ENCODE results near the gene TFCP2. TPM values are rescaled to one million over a fixed set of nuclear protein-coding genes. Genes with fewer than 3 reads are reported as not detected.
A peak's percentile ranks its signal among the peaks of the same experiment; 100 is the strongest.
"Not testable (repeated sequence)": the region's sequence is repeated elsewhere in the genome, so short reads cannot be mapped to it uniquely, and the experiment has no call there.

TFCP2 gene
- total RNA-seq, 2 donors from 2014 or later = 26.0 to 28.4 TPM

DNA sequence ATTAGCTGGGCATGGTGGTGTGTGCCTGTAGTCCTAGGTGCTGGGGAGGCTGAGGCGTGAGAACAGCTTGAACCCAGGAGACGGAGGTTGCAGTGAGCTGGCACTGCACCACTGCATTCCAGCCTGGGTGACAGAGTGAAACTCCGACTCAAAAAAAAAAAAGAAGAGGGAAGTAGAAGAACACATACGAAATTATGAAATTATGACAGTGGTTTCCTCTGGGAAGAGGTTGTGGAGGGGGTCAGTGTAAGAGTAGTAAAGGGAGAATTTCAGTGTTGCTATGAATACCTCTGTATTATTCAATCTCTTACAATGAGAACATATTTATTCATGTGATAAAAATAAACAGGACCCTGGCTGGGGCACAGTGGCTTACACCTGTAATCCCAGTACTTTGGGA is 64.8 kb downstream of the TFCP2 start:
- intact Hi-C loops (cut with DNase I, micrococcal nuclease) = no loop called here
- ATAC-seq = no peak
- no peak for DNase-seq

DNA sequence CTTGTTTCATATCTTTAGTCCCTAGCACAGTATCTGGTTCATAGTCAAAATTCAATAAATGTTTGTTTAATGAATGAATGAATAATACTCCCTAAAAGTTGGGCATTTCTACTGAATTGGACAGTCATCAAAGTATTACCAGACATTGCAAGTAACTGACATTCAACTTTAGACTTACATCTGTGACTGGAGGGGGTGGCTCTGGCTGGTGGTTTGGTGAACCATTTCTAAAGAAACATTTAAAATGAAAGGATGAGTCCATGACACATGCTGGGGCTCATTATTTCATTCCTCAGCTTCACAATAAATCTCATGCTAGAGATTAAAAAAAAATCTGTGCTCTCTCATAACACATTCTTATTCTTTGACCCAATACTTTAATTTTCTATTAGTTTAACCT is 69.0 kb downstream of the TFCP2 start:
- DNase-seq (no peak), ATAC-seq (no peak)
- intact Hi-C loops (cut with DNase I, micrococcal nuclease) = no loop called here

DNA sequence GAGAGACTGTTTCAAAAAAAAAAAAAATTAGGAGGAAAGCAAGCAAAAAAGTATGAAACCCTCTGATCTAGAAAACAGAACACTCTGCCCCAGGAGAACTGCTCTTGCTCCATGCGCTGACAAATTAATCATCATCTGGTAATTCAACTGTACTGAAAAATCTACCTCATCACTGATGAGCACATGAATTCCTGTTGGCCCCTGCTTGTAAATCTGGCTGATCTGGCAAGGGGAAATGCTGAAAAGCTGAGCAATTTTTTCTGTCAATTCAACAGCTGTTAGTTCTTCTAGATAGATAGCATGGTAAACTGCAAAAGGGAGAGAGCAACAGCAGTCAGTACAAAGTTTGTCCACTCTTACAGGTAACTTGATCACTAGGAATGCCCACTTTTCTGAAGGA is 74.3 kb downstream of the TFCP2 start:
- DNase-seq (no peak), ATAC-seq (no peak)
- intact Hi-C loops (cut with DNase I, micrococcal nuclease) = no loop called here

DNA sequence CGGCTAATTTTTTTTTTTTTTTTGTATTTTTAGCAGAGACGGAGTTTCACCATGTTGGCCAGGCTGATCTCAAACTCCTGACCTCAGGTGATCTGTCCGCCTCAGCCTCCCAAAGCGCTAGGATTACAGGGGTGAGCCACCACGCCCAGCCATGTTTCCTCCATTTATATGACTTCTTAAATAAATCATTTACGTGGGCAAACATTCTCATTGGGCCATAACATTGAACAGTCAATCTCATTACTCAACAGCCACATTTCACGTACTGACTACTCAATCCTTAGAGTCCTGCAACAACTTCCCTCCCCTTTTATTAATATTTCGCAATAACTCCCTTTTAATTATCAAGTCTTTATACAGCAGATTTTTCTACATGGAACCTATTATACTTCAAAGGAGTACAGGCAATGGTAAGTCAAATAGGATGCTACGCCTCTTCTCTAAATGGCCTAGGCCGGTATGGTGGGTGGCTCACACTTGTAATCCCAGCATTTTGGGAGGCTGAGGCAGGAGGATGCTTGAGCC is 82.2 kb downstream of the TFCP2 start:
- peak; percentile 24 to 39 for DNase-seq

DNA sequence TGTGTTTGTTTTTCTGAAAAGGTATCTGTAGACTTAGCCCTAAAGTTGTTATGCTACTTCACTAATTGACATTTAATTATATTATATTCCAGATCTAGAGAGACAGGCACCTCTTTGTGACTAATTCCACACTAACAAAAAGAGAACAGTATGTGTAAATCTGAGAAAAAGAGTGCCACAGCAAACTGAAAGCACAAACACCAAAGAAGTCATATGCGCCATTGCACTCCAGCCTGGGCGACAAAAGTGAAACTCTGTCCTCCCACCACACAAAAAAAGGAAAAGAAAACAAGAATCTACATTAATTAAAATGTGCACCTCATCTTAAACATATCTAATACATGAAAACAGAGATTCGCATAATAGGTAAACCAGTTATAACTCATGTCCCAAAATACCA is 85.1 kb downstream of the TFCP2 start:
- intact Hi-C loops (cut with DNase I, micrococcal nuclease) = no loop called here
- ATAC-seq = no peak
- DNase-seq = no peak

More for the DNA sequence above, 82.2 kb downstream of the TFCP2 start:
- peak; percentile 83 for ATAC-seq
- intact Hi-C loops (cut with DNase I, micrococcal nuclease) = no loop called here

DNA sequence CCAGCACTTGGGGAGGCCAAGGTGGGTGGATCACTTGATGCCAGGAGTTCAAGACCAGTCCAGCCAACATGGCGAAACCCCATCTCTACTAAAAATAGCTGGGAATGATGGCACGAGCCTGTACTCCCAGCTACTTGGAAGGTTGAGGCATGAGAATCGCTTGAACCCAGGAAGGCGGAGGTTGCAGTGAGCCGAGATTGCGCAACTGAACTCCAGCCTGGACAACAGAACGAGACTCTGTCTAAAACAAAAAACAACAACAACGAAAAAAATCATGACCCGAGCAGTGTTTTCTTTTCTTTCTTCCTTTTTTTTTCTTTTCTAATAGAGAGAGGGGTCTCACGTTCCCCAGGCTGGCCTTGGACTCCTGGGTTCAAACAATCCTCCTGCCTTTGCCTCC is 86.0 kb downstream of the TFCP2 start:
- ATAC-seq = no peak
- DNase-seq = no peak
- intact Hi-C loops (cut with DNase I, micrococcal nuclease) = no loop called here

DNA sequence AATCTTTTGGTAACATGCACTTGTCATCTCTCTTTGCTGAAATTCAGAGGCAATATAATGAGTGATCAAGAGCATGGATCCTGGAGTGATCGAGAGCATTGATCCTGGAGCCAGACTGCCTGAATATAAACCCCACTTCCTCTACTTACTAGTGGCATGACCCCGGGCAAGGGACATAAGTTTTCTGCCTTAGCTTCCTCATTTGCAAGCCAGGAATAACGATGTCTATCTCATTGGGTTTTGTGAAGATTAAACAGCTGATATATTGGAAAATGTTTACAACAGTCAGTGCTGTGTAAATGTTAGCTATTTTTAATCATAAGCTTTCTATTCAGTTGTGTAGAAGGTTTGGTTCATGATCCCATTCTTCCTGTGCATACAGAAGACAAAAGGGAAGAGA is 87.2 kb downstream of the TFCP2 start:
- DNase-seq = no peak
- intact Hi-C loops (cut with DNase I, micrococcal nuclease) = no loop called here
- no peak for ATAC-seq

DNA sequence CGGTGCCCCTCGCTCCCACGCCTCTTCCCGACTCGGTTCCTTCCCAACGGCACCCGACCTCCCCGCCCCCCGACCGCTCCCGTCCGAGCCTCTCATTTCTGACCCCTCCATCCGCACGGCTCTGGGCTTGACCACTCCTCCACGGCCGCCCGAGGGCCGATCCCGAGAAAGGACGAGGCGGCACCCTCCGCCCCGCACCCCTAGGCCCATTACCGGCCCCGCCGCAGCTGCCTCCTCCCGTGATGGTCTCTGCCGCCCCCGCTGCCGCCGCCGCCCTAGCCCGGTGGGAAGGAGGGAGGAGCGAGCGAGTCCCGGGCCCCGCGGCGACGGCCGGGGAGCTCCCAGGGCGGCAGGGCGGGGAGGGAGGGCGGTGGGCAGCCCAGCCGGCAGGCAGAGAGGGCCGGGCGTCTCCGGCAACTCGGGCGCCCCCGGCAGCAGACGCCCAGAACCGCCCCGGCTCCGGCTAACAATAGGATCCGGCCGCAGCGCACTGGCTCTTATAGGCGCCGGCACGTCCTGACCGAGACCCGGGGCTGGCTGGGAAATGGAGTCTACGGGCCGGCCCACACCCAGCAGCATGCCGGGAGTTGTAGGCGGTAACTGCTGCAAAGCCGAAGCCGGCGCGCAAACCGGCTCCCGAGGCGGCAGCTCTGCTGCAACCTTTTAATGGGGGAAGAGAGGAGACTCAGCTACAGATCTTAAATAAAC is 89.7 kb downstream of the TFCP2 start, which contains the start of gene CSRNP2:
TSS of gene CSRNP2 (minus strand) at position 471 of the 708 bp plus-strand sequence. CDS start 7,035 bp downstream, outside the sequence.
- ATAC-seq = peak; percentile 98
- intact Hi-C loops (cut with DNase I, micrococcal nuclease) = no loop called here

DNA sequence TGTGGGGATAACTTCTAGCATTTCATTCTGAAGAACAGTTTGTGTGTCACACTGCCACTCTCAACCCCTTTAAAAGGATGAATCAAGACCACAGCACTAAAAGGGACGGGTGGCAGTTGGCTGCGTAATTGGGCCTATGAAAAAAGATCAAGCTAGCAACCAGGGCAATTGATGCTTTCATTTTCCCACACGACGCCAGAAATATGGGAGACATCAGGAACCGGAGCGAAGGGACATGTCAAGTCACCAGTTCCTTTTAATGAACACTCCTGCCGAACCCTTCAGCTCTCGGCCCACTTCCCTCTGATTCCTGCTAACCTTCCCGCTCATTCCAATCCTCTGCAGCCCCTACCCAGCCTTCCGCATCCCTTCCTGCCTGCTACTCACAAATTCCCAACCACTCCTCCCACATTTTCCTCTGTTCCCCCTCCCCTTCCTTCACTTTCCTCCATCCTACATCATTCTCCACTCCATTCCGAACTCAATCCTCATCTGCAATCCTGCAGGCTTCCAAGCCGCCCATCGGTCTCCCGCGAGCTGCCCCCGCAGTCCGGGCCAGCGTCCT is 90.3 kb downstream of the TFCP2 start:
- intact Hi-C loops (cut with DNase I, micrococcal nuclease) = no loop called here
- DNase-seq (peak in 1 of 2 donors; percentile 18), ATAC-seq (peak; percentile 20)

More for the DNA sequence above, 89.7 kb downstream of the TFCP2 start, which contains the start of gene CSRNP2:
- DNase-seq = peak; percentile 97

DNA sequence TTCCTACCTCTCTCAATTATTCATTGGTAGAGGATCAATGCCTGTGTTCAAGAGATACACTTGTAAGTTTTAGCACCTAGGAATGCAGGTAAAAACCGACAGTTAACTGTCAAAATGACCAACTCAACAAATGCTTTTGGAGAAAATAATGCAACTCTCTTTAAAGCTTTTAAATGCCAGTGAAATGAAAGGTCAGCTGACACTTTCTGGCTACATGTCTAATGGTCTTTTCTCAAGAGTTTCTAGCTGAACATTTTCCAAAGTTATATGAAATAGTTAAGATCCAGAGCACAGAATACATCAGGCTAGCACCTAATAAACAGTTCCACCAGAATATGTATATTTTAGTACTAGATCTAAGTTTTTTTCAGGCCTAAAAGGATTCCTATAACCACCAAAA is 91.5 kb downstream of the TFCP2 start:
- DNase-seq (no peak), ATAC-seq (no peak)
- intact Hi-C loops (cut with DNase I, micrococcal nuclease) = no loop called here

DNA sequence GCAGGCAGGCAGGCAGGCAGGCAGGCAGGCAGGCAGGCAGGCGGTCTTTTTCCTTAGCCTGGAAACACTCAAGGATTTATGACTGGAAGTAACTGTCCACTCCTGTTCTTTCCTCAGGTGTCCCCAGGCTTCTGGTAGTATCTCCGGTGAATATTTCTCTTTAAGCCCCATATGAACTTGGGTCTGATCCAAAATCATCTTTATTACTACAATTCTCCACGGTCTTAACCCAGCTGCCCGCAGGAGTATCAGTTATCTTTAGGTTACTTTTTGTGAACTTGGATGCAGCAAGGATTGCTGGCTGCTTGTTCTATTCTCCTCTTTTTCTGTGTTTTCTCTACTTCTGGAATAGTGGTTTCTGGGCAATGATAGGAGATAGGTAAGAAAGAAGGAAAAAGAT is 92.8 kb downstream of the TFCP2 start:
- ATAC-seq (no peak), DNase-seq (no peak)
- intact Hi-C loops (cut with DNase I, micrococcal nuclease) = no loop called here

DNA sequence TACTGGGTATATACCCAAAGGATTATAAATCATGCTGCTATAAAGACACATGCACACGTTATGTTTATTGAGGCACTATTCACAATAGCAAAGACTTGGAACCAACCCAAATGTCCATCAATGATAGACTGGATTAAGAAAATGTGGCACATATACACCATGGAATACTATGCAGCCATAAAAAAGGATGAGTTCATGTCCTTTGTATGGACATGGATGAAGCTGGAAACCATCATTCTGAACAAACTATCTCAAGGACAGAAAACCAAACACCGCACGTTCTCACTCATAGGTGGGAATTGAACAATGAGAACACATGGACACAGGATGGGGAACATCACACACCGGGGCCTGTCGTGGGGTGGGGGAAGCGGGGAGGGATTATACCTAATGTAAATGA is 94.1 kb downstream of the TFCP2 start:
- ATAC-seq; intact Hi-C loops (cut with DNase I, micrococcal nuclease); DNase-seq: not testable (repeated sequence)

DNA sequence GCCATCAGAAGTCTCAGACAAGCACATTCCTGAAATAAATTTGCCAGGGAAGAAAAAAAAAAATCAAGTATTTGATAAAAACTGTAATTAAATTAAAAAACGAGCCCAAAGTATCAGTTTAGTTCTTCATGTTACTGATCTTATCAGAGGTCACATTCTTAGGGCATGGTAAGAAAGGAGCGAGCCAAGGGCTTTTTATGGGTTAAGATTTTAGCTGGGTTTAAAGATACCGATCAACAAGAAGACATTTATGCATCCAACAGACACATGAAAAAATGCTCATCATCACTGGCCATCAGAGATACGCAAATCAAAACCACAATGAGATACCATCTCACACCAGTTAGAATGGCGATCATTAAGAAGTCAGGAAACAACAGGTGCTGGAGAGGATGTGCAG is 94.6 kb downstream of the TFCP2 start:
- ATAC-seq; DNase-seq; intact Hi-C loops (cut with DNase I, micrococcal nuclease): not testable (repeated sequence)

DNA sequence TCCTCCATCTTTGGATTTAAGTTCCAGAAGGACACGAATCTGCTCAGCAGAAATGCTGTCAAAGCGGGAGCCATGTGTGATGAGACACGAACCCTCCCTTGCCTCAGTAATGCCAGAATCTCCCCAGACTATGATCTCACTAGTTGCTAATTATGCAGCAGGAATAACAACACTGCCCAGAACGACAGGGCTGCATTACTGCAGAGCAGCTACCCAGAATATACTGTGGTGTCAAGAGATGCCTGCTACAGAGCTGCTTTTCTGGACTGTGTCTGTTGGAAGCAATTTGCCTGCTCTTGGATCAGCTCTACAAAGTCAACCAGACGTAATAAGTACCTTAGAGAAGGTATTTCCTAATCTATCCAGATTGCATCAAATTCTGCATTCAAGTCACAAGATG is 95.0 kb downstream of the TFCP2 start:
- intact Hi-C loops (cut with DNase I, micrococcal nuclease) = no loop called here
- ATAC-seq (no peak), DNase-seq (no peak)

DNA sequence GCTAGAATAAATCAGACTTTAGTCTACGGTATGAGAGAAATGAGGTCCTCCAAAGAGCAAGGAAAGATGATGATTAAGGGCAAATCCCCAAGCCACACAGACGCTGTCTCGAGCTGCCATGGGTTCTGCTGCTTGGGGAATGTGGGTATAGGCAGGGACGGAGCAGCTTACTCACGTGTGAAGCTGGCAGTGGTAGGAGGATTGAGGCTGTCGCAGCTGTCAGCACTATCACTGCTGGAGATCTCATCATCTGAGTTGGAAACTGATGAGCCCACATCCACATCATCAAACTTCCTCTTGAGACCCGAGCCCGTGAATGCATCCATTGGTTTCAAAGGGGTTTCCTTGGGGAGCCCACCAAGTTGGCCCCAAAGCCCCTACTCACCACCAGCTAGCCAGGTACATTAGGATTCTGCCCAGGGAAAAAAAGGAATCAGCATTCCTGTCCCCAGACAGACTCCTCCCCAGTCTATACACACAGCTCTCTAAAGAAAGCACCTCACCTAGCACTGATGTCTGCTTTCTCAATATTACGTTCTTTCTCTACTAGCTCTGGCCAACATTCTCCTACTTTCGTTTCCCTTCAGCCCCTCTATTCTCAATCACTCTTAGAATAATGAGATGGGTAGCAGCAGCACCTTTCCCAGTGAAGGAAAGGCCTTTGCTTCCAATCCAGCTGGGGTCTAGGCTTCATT is 96.6 kb downstream of the TFCP2 start:
- DNase-seq = no peak
- intact Hi-C loops (cut with DNase I, micrococcal nuclease) = no loop called here
- no peak for ATAC-seq

DNA sequence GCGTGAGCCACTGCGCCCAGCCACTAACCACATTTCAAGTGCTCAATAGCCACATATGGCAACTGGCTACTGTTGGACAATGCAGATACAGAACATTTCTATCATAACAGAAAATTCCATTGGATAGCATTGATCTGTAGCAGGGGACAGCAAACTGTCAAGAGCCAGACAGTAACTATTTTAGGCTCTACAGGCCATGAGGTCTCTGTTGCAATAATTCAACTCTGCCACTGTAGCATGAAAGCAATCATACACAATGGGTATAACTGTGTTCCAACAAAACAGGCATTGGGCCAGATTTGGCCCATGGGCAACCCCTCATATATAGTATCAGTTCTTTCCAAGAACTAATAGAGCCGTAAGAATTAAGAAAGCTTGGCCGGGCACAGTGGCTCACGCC is 97.5 kb downstream of the TFCP2 start:
- intact Hi-C loops (cut with DNase I, micrococcal nuclease) = no loop called here
- DNase-seq (no peak), ATAC-seq (no peak)

DNA sequence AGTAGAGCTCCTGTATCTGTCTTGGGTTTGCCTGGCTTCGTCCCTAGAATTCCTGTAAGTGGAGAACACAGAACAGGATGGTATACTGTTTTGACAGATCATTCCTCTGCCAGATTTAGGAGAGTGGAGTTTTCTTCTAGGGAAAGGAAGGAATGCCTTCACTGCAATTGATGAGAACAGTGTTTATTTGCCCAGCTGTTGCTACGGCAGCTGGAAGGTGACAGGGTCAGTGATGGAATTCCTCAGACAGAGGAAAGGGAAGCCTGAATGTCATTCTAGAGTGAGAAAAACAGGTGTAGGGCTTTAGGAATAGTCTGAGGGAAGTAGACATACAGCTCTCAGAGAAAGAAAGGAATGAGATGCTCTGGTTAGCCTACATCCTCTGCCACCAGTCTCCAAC is 101.3 kb downstream of the TFCP2 start:
- DNase-seq = no peak
- no peak for ATAC-seq
- intact Hi-C loops (cut with DNase I, micrococcal nuclease) = no loop called here

DNA sequence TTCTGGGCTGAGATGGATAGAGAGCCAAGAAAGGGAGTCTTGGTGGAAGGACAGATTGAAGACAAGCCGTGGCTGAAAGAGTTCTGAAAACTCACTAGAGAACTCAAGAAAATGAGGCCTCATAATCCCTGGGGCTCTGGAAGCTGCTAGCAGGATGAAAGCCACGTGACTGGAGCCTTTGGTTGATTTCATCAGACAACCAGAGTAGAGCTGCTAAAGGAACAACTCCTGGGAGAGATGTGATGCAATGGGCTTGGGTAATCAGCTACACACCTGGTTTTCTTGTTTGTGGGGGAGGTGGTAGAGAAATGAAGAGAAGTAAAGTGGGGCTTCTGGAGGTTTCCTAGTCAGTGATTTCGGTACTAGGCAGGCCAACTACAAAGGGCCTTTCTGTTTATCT is 102.9 kb downstream of the TFCP2 start:
- DNase-seq (no peak), ATAC-seq (no peak)
- intact Hi-C loops (cut with DNase I, micrococcal nuclease) = no loop called here

DNA sequence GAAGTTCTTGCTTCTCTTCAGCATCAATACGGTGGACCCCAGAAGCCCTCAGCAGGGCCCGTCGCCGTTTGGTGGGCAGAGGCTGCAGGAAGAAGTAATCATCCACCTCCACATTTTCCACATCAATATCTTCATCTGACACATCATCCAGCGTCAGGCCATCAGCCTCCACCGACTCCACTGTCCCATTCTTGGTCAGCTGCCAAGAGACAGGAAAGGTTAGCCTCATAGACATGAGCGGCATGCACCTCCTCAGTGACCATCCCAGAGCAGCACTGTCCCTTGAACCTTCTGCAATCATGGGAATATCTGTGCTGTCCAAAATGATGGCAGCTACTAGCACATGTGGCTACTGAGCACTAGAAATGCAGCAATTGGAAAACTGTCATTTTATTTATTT is 105.2 kb downstream of the TFCP2 start:
- intact Hi-C loops (cut with DNase I, micrococcal nuclease) = no loop called here
- no peak for DNase-seq
- ATAC-seq = no peak

DNA sequence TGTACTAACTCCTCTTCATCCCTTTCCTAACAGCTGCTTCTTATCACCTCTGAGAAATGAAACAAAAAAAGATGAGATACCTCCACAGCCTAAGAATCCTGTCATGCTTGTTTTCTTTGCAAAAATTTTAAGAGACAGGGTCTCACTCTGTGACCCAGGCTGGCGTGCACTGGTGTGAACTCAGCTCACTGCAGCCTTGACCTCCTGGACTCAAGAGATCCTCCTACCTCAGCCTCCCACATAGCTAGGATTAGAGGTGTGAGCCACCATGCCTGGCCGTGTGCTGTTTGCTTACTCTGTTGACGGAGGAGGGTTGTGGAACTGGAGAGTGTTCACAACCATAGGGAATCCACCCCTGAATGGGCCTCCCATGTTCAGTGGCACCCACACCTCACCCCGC is 105.7 kb downstream of the TFCP2 start:
- ATAC-seq (no peak), DNase-seq (no peak)
- intact Hi-C loops (cut with DNase I, micrococcal nuclease) = no loop called here
